GM19351 (cell line): ENCODE data around the gene BANP.
"Not testable (repeated sequence)": the region's sequence is repeated elsewhere in the genome, so short reads cannot be mapped to it uniquely, and the experiment has no call there.

Experiments
- ATAC-seq: cut with Tn5 transposase; IDR thresholded peaks from one replicate; pipeline ENCODE4 v1.9.1; 2021; ENCODE audit warnings: mild to moderate bottlenecking, moderate library complexity; ENCODE audit not compliant: unreplicated experiment

BANP gene

GRCh38 chr16:87950765-87951551 is at the start of gene BANP:
Gene BANP, plus strand, starts transcription at chr16:87951434. Its CDS starts 23,682 bp downstream, at chr16:87975116.
- peak; percentile 87 for ATAC-seq

GRCh38 chr16:87904963-87905362 is 46.3 kb upstream of the BANP start:
- not testable (repeated sequence) for ATAC-seq

- not testable (repeated sequence) for ATAC-seq
Measured at GRCh38 chr16:87905521-87905920, 45.7 kb upstream of the BANP start.

GRCh38 chr16:87908101-87908500 is 43.1 kb upstream of the BANP start:
- ATAC-seq: not testable (repeated sequence)

- ATAC-seq: peak; percentile 72
Measured at GRCh38 chr16:87909203-87909935, 41.9 kb upstream of the BANP start.

- ATAC-seq: not testable (repeated sequence)
Measured at GRCh38 chr16:87911106-87911763, 40.0 kb upstream of the BANP start.

GRCh38 chr16:87912691-87913090 is 38.5 kb upstream of the BANP start:
- not testable (repeated sequence) for ATAC-seq

- not testable (repeated sequence) for ATAC-seq
Measured at GRCh38 chr16:87914021-87914725, 37.1 kb upstream of the BANP start.

- ATAC-seq: no peak
Measured at GRCh38 chr16:87914812-87915211, 36.4 kb upstream of the BANP start.

GRCh38 chr16:87917503-87917902 is 33.7 kb upstream of the BANP start:
- ATAC-seq: no peak

GRCh38 chr16:87918338-87918737 is 32.9 kb upstream of the BANP start:
- no peak for ATAC-seq

- no peak for ATAC-seq
Measured at GRCh38 chr16:87918866-87919680, 32.2 kb upstream of the BANP start.

GRCh38 chr16:87919681-87919994 is 31.6 kb upstream of the BANP start:
- no peak for ATAC-seq

GRCh38 chr16:87921236-87921773 is 29.9 kb upstream of the BANP start:
- no peak for ATAC-seq

- ATAC-seq: no peak
Measured at GRCh38 chr16:87922250-87922871, 28.9 kb upstream of the BANP start.

GRCh38 chr16:87924041-87924810 is 27.0 kb upstream of the BANP start:
- ATAC-seq: peak; percentile 63

GRCh38 chr16:87924811-87925670 is 26.2 kb upstream of the BANP start:
- ATAC-seq: no peak
